IPS-15b (cell line): ENCODE data around the gene CCDC34.
A peak's percentile ranks its signal among the peaks of the same experiment; 100 is the strongest.

Experiments used
- H3K27me3 ChIP-seq: one replicate; pipeline ENCODE4 v1.6.1; 2013; ENCODE audit warnings: low read length; ENCODE audit not compliant: control insufficient read depth, insufficient read depth
- H3K36me3 ChIP-seq: one replicate; pipeline ENCODE4 v1.6.1; 2013; ENCODE audit warnings: low read length; ENCODE audit not compliant: control insufficient read depth, insufficient read depth
- H3K4me1 ChIP-seq: one replicate; pipeline ENCODE4 v1.6.1; 2013; ENCODE audit warnings: mild to moderate bottlenecking, low read length; ENCODE audit not compliant: control insufficient read depth, insufficient read depth
- H3K4me3 ChIP-seq: one replicate; pipeline ENCODE4 v1.5.1; 2013; ENCODE audit warnings: low read depth, low read length
- H3K9ac ChIP-seq: one replicate; pipeline ENCODE4 v1.6.1; 2013; ENCODE audit warnings: low read depth, mild to moderate bottlenecking, low read length
- H3K9me3 ChIP-seq: one replicate; pipeline ENCODE4 v1.6.1; 2013; ENCODE audit warnings: mild to moderate bottlenecking, low read length; ENCODE audit not compliant: control insufficient read depth, insufficient read depth

The CCDC34 gene

DNA sequence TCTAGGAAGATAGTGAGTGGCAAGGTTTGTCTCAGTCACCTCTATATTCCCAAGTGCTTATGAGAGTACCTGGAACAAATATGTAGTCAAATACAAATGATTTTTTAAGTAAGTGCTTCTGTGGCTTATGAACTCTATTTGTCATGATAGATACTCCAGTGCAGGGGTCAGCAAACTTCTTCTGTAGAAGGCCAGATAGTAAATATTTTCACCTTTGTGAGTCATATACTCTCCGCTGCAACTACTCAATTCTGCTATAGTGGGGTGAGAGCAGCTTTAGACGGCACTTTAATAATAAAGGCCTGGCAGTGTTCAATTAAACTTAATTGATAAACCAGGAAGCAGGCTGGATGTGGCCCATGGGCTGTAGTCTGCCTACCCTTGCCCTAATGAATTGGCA lies 12.4 kb upstream of the CCDC34 start:
- Histone ChIP-seq H3K4me1 (no peaks in the 10 kb centered on the region), H3K9ac (no peak overlapping the region), H3K9me3 (no peaks in the 10 kb centered on the region), H3K27me3 (no peaks in the 10 kb centered on the region), H3K4me3 (no peak overlapping the region), H3K36me3 (peaks cover 22% of the 10 kb centered on the region)

DNA sequence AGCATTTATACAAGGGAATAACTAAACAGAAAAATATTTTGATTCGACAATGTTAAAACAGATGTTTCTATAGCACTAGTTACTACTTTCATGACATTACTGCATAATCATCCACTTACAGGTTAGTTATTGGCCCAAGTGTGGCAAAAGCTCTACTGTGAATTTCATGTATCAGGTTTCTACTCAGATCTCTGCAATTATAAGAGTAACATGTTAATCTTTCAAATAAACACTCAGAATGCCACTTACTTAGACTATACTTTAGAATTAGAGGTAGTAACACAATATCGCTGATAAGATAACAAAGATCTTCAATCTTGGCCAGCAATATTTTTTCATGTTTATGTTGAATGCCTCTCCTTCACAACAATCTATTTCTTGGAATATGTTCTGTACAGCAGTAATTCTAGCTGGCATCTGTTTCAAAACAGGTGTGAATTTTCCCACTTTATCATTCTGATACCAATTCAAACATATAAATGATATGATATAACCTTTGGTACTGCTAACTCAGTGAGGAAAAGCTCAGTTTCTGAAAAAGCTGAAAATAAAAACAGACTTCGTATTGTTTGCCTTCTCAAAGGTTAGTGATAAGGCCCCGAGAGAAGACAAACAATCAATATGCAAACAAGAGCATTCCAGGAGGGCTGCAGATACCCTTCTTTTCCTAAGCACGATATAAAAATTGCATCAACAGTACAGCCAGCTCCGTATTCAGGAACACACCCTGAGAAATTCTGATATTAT lies 11.0 kb upstream of the CCDC34 start:
- H3K9me3 ChIP-seq = no peaks in the 10 kb centered on the region
- no peak overlapping the region for H3K9ac ChIP-seq
- peaks cover 24% of the 10 kb centered on the region for H3K36me3 ChIP-seq
- no peak overlapping the region for H3K4me3 ChIP-seq
- H3K27me3 ChIP-seq = no peaks in the 10 kb centered on the region
- no peaks in the 10 kb centered on the region for H3K4me1 ChIP-seq

DNA sequence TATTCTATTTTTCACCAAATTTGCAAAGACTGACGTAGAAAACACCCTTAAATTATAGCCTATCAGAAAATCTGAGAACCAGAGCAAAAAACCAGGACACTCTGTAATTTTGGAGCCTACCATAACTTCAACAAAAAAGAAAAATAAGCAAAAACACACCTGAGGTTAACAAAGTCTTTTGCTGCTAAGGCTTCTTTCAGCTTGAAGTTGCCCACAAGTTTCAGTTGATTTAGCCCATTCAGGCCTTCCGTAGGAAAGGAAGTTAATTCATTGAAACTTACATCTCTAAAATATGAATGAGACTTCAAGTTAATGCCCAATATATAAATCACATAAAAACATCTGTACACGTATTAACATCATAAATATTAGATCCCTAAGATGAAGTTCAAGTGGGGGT lies 10.4 kb upstream of the CCDC34 start:
- Histone ChIP-seq H3K27me3 (no peaks in the 10 kb centered on the region), H3K9me3 (no peaks in the 10 kb centered on the region), H3K9ac (no peak overlapping the region), H3K4me1 (no peaks in the 10 kb centered on the region), H3K4me3 (no peak overlapping the region), H3K36me3 (peaks cover 24% of the 10 kb centered on the region)

DNA sequence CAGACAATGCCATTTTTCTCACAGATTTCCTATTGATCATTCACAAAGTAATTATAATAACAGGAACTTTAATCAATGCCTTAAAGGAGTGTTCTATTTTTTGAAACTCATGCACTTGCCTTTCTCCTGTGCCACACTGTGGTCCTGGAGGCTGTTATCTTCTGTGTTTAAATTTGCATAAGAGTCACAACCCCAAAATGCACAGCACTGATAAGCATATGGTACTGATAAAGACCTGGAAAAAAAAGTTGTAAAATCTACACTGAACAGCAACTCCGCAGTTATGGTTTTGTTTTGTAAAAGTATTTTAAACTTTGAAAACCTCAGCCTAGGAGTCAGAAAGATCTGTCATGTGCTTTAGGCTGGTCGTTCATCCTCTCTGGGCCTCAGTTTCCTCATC lies 9.1 kb upstream of the CCDC34 start:
- H3K36me3 ChIP-seq = peaks cover 29% of the 10 kb centered on the region
- H3K27me3 ChIP-seq = no peaks in the 10 kb centered on the region
- no peaks in the 10 kb centered on the region for H3K4me1 ChIP-seq
- no peaks in the 10 kb centered on the region for H3K9me3 ChIP-seq
- no peak overlapping the region for H3K9ac ChIP-seq
- H3K4me3 ChIP-seq = no peak overlapping the region

DNA sequence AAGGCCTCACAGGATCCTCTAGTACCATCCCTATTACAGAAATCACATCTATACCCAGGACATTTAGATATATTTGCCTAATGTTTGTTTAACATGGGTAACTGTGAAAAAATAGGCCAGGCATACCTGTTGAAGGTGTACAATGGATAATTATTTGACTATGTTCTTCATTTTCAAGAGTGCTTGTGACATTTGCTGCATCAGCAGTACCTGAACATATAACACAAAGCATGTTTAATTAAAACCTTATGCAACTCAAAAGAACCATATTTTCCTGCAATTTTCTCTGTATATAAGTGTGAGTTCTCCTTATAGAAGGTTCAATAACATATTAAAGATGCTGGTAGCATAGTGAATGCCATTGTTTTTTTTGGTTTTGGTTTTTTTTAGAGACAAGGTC lies 8.5 kb upstream of the CCDC34 start:
- H3K36me3 ChIP-seq = peaks cover 29% of the 10 kb centered on the region
- no peaks in the 10 kb centered on the region for H3K4me1 ChIP-seq
- H3K4me3 ChIP-seq = no peak overlapping the region
- no peaks in the 10 kb centered on the region for H3K9me3 ChIP-seq
- no peak overlapping the region for H3K9ac ChIP-seq
- no peaks in the 10 kb centered on the region for H3K27me3 ChIP-seq

DNA sequence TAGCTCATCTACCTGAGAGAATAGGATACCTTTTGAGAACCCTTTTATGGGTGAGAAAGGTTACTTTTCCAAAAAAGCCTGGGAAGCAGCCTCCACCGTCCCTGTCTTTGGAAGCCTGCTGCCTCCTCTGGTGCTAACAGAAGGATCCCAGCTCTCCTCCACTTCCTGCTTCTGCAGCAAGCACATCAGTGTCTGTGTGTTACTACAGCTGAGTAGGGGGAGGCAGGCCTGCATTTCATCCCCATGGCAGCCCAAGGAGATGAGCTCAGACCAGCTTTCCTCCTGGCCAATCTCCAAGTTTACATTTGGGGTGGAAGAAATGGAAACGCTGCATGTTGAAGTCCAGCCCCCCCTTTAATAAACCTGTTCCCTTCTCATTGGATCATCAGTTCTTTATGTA lies 7.4 kb upstream of the CCDC34 start:
- H3K4me3 ChIP-seq = no peak overlapping the region
- no peaks in the 10 kb centered on the region for H3K4me1 ChIP-seq
- H3K27me3 ChIP-seq = no peaks in the 10 kb centered on the region
- no peak overlapping the region for H3K9ac ChIP-seq
- no peaks in the 10 kb centered on the region for H3K9me3 ChIP-seq
- H3K36me3 ChIP-seq = peaks cover 29% of the 10 kb centered on the region

DNA sequence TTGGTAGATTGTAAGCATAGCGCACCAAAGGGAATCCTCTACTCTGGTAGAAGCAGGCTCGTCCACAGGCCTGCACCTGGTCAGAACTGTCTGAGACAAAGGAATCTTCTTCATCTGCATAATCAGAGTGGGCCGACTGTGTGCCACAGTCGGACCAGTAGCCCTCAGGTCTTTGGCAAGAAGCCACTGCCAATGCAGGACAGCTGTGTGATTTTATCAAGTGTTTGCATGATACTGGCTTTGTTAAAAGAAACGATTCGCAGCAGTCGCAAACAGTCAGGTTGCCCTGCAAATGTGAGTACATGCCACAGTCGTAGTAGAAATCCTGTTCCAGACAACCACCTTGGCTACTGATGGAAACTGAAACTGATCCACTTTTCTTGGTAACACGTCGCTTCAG lies 4.9 kb upstream of the CCDC34 start:
- Histone ChIP-seq H3K4me1 (no peaks in the 10 kb centered on the region), H3K9me3 (no peaks in the 10 kb centered on the region), H3K27me3 (no peaks in the 10 kb centered on the region), H3K9ac (no peak overlapping the region), H3K4me3 (no peak overlapping the region), H3K36me3 (peaks cover 16% of the 10 kb centered on the region)

DNA sequence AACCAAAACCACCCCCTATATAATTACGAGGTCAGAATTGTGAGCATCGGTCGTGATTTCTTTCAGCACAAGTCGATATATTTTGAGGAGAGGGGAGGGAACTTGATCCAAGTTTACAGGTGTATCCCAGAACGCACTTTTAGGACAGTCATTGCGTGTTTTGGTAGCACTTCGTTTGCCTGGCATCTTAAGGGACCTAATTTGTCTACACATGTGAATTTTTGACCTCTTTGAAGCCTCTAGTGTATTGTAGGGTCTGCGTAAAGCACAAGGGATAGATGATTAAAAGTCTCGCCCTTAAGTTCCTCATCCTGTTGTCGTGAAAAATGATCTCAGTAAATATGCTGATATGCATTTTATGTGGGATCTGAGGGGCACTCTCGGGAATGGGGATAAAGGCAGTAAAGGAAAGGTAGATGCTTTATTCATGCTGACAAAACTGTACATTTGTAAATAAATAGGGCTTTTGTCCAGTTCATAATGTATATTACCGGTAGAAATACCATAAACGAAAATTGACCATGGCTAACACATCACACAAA lies 632 bp upstream of the CCDC34 start:
- Histone ChIP-seq H3K4me1 (peaks cover 5% of the 10 kb centered on the region), H3K36me3 (peaks cover 5% of the 10 kb centered on the region), H3K4me3 (peak overlapping the region; percentile 95), H3K27me3 (no peaks in the 10 kb centered on the region), H3K9me3 (no peaks in the 10 kb centered on the region), H3K9ac (peak overlapping the region; percentile 14)

DNA sequence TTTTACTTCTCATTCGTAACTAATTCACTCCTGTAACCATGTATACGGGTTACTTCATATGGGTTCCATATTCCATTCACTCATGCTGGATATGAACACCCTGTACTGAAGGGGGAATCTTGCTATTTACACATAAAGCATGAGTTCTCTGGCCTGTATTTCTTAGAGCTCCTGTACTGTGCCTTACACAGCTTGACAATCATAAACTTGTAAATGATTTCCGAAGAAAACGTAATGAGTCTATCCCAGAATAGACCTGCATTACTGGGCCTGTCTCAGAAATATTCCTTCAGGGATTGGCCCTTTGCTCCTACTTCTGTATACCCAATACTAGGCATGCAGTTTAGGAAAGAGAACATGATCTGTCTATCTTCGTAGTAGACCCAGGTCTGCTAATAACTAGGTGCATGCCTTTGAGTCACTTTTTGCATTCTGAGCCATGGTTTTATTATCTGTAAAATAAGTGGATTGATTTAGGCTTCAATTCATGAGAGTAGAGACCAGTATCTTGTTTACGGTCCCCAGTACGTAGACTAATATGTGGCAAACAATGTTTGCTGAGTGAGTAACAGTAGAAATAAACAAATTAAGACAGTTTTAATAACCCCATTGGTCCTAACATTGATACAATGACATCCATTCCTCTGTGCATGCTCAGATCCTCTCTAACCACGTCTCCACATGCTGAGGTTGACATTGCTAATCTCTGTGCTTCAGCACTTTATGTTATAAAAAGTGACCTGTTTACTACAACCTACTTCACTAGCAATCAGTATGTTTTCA lies 1.2 kb downstream of the CCDC34 start:
- no peaks in the 10 kb centered on the region for H3K36me3 ChIP-seq
- peak overlapping the region; percentile 95 for H3K4me3 ChIP-seq
- peaks cover 10% of the 10 kb centered on the region for H3K4me1 ChIP-seq
- no peaks in the 10 kb centered on the region for H3K9me3 ChIP-seq
- no peaks in the 10 kb centered on the region for H3K27me3 ChIP-seq
- H3K9ac ChIP-seq = no peak overlapping the region

DNA sequence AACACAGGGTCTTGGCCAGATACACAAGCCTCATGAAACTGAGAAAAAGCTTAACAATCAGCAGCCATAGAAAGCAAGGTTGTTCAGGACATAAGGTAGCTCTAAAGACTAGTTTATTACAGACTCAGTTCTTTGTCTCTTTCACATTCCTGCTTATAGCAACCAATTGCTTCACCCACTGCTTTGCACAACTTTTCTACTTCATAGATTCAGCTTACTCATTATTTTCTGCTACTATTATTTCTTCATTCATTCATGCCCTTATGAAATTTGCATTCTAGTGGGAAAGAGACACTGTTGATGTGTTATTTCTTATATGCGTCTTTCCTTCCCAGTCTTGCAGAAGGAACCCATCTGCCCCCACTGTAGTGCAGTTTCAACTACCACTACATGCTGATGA lies 4.7 kb downstream of the CCDC34 start:
- H3K36me3 ChIP-seq = no peaks in the 10 kb centered on the region
- no peaks in the 10 kb centered on the region for H3K9me3 ChIP-seq
- no peaks in the 10 kb centered on the region for H3K27me3 ChIP-seq
- no peak overlapping the region for H3K4me3 ChIP-seq
- H3K4me1 ChIP-seq = peaks cover 18% of the 10 kb centered on the region
- H3K9ac ChIP-seq = no peak overlapping the region

DNA sequence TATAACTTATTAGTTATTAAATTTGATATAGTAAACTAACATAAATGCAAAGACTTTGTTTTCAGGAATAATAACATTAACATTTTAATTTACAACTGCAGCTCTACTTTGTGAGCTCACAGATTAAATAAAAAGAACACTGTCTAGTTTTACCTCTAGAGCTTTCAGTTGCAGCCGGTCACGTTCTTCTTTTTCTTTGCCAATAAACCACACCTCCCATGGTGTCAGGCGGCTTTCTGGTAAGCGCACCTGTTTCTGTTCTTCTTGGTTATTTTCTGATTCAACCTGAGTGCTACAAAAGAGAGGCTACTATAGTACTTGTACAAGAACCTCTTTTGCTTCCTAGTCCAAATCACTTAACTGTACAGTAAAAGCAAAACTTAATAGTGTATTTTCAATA lies 5.8 kb downstream of the CCDC34 start:
- no peak overlapping the region for H3K9ac ChIP-seq
- H3K4me1 ChIP-seq = peaks cover 18% of the 10 kb centered on the region
- no peaks in the 10 kb centered on the region for H3K36me3 ChIP-seq
- H3K4me3 ChIP-seq = no peak overlapping the region
- H3K9me3 ChIP-seq = no peaks in the 10 kb centered on the region
- no peaks in the 10 kb centered on the region for H3K27me3 ChIP-seq
